ENCODE results near the gene GPX6.
"Not testable (repeated sequence)": the region's sequence is repeated elsewhere in the genome, so short reads cannot be mapped to it uniquely, and the experiment has no call there.

The GPX6 gene

DNA sequence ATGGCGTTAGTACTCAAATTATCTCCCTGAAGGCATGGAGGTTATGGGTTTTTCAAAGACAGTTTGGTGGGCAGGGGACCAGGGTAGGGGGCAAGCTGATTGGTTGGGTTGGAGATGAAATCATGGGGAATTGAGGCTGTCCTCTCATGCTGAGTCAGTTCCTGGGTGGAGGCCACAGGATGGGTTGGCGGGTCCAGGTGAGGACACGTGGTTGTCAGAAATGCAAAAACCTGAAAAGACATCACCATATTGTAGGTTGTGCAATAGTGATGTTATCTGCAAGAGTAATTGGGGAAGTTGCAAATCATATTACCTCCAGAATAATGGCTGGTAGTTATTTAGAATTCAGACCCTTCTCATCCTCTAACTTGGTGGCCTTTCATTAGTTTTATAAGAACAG is 30.1 kb downstream of the GPX6 start:
- DNase-seq (ENCODE audit: low spot score), result no peak

DNA sequence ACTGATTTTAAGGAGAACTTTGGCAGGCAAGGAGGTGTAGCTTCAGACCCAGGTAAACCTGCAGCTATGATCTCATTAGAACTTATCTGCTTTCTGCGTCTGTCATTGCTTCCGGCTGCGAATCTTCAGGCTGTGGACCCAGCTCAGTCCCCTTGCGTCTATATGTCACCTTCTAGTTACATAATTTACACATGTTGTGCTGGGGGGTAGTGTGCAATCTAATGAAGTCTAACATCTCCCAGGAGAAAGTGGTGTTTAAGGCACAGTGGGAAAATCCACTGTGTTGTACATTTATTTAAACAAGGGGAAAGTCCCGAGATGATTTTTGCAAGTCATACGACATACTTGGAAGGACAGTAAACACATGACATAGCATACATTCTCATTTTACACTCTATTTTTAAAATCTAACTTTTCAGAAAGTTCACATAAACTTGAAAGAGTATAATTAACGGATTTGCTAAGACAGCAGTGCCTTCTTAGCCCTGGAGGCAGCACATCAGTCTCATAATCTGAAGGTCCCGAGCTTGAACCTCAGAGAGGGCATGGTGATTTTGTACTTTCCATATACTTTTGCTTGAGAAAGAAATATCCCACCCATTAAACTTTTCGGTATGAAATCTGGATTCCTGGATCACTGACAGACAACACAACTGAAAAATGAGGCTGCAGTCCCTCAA is 35.2 kb downstream of the GPX6 start:
- DNase-seq (ENCODE audit: low spot score), result no peak

- DNase-seq (ENCODE audit: low spot score), result no peak
Measured at GRCh38 chr6:28478518-28478917, 37.1 kb downstream of the GPX6 start.

DNA sequence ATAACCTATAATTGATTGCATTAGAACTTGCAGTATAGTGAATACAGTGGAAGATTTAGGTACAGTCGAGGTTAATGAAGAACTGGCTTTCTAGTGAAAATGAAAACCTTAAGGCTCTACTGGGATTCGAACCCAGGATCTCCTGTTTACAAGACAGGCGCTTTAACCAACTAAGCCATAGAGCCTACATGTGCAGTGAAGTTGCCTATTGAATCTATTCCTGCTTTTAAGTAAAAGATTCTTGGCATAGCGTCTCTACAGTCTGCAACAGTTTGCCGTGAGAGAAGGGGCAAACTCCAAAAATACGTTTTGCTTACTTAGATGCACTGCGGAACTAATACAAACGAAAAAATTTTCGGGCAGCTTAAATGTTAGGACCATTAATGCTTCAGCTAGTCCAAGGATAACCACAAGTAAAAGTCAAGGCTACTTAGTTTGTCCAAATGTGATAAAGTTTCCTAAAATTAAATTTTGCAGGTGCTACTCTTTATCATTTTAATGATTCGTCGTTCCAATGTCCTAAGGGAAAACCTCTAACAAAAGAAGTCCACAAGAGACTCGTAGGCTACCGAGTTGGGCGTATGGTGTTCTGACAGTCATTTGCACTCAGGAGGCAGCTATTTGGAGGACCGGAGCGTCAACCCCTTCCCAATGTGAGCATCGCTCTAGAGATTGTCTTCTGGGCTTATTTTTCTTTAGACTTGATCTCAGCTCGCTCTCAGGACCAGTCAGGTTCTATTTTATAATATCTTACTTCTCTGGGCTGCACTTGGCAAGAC is 41.0 kb downstream of the GPX6 start:
- no peak for DNase-seq (ENCODE audit: low spot score)

- not testable (repeated sequence) for DNase-seq (ENCODE audit: low spot score)
Measured at GRCh38 chr6:28469153-28469745, 46.3 kb downstream of the GPX6 start.

DNA sequence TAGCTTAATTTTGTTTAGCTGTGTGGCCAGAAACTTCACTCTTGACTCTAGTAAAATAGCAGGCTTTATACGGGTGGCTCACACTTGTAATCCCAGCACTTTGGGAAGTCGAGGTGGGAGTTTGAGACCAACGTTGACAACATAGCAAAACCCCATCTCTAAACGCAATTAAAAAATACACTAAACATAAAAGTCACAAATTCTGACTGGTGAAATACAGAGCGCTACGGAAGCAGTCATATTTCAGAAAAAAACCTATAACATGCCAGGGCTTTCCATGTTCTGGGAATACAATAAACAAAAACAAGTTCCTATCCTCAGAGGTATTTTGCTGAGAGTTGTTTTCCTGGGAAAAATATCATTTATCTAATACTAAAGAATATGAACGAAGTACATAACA is 47.5 kb downstream of the GPX6 start:
- no peak for DNase-seq (ENCODE audit: low spot score)

DNA sequence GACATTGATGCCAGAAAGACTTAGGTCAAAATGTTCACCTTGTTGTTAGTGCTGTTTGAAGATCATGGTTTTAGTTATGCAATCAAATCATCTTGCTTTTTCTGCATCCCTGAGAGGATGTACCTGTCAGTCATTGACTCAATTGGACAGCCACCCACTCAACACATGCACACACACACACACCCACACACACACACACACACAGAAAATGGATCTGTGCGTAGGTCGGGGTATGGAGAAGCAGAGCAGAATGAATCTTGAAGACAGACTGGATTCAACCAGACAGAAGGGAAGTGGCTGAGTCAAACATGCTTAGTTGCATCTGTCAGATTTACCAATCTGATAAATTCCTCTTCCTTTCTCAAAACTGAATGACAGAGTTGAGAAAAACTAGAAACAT is 53.2 kb downstream of the GPX6 start:
- DNase-seq (ENCODE audit: low spot score), result no peak

DNA sequence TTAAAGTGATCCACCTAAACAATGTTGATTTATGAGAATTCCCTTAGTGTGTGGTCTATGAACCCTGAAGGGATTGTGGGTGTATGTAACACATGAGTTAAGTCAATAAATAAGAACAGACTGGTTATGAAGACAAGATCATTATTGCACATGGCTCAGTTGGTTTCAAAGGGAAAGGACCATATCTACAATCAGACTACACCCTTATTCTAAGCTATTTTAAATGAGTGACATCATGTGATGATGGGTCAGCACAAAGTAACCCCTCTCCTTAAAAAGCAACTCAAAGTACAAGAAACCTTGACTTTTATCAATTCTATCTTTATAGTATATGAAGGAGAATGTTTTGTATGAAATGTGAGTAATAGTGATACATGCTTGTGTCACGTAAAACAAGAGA is 57.0 kb downstream of the GPX6 start:
- no peak for DNase-seq (ENCODE audit: low spot score)

Data from CD4-positive, alpha-beta T cell treated with Interleukin-15 for 4 hours (primary cell).